ENCODE measurements around the gene MED4. TPM values are rescaled to one million over a fixed set of nuclear protein-coding genes. Genes with fewer than 3 reads are reported as not detected.

The MED4 gene
- total and polyA plus RNA-seq, 9 of the 15 experiments (the other 6 are each of a cell fraction or from before 2014, with no cell fraction given), result 24.5 to 87.3 (median 58.3) TPM

GRCh38 chr13:48126944-48127830 is 32.3 kb upstream of the MED4 start (continued):
- TF ChIP-seq MEF2A (IDR thresholded peaks at IDR 0.05; ENCODE audit: control insufficient read depth, low read depth, low read length), result no peak
- TF ChIP-seq, protein P1, sequence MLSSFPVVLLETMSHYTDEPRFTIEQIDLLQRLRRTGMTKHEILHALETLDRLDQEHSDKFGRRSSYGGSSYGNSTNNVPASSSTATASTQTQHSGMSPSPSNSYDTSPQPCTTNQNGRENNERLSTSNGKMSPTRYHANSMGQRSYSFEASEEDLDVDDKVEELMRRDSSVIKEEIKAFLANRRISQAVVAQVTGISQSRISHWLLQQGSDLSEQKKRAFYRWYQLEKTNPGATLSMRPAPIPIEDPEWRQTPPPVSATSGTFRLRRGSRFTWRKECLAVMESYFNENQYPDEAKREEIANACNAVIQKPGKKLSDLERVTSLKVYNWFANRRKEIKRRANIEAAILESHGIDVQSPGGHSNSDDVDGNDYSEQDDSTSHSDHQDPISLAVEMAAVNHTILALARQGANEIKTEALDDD (IDR thresholded peaks at IDR 0.05), result peak; percentile 54

DNA sequence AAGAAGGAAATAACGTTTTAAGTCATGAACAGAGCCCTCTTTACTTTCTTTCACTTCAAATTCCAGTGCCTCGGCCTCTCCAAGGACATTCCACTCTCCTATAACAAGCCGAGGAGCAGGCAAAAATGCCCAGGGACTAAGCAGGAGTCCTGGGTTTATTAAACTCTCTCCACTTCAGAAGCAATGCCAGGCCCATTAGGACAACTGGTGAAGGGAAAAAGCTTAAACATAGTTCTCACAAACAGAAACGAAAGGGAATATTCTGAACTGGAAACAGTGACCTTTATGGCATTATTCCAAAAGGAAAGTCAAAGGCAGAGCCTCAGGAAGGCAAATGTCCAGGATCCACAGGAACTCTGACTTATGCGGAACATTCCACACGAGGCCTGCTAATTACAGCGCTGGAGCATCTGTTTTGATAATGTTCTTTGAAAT is 30.9 kb upstream of the MED4 start:
- CTCF ChIA-PET (ENCODE audit: low intra/inter-chr PET ratio), result no interaction called here
- no peaks in the 10 kb centered on the region for H3K9me1 ChIP-seq (ENCODE audit: control insufficient read depth, insufficient read depth, low read length)
- no peak for FAIRE-seq
- H3K4me1 ChIP-seq (replicated peaks in 1 of 2; ENCODE audit: control insufficient read depth in 2 of 2, insufficient read depth in 2 of 2, low read length in 2 of 2), result peaks cover 0 to 4% of the 10 kb centered on the region in 2 experiments; a peak in 1 of 5 replicates
- H4K20me1 ChIP-seq (replicated peaks; ENCODE audit: control insufficient read depth, insufficient read depth, low read length), result no peaks in the 10 kb centered on the region
- no peak overlapping the region for H3K27ac ChIP-seq (ENCODE audit: extremely low read depth, low read depth, low read length)
- POLR2A ChIA-PET, result no interaction called here
- in situ Hi-C loops (cut with MboI), result loop anchor here (10.0 kb wide), 1 partner anchor 449 kb away; no protein-coding TSS in a partner anchor
- no peak overlapping the region for H3K9ac ChIP-seq (ENCODE audit: insufficient read depth in 1 of 2, low read depth in 2 of 2, low read length in 2 of 2)
- ATAC-seq, result no peak
- H3K79me2 ChIP-seq (ENCODE audit: control insufficient read depth, insufficient read depth, low read length), result no peaks in the 10 kb centered on the region
- WGBS (ENCODE audit: insufficient coverage, low coverage, missing lambda C conversion rate), result 50% methylated on average over 7 of the region's 7 CpGs
- no peak overlapping the region for H2AFZ ChIP-seq (ENCODE audit: low read depth, low read length)
- H3K36me3 ChIP-seq (ENCODE audit: control insufficient read depth, insufficient read depth, low read length), result no peaks in the 10 kb centered on the region
- intact Hi-C loops (cut with micrococcal nuclease), result loop anchor here (2.0 to 10.0 kb wide), 3 partner anchors 109 to 456 kb away; no protein-coding TSS in a partner anchor
- H3K4me3 ChIP-seq, result no peak overlapping the region
- no peak overlapping the region for H3K4me2 ChIP-seq (ENCODE audit: insufficient read depth, low read length)
- DNase-seq (ENCODE audit: extremely low read depth in 1 of 4, low spot score in 3 of 4), result no peak
- H3K27me3 ChIP-seq (ENCODE audit: control insufficient read depth in 2 of 2, insufficient read depth in 2 of 2, low read length in 2 of 2), result no peaks in the 10 kb centered on the region
- no peaks in the 10 kb centered on the region for H3K9me3 ChIP-seq (replicated peaks; ENCODE audit: control insufficient read depth, insufficient read depth, low read depth, low read length)
- BruUV-seq (replicated peaks), result no TSS peak
- TF ChIP-seq ZNF444 (CRISPR knock-in tag; IDR thresholded peaks at IDR 0.05) (no peak), ZBTB33 (CRISPR knock-in tag; IDR thresholded peaks at IDR 0.05) (no peak), ZNF41 (CRISPR knock-in tag; conservative IDR thresholded peaks at IDR 0.05) (no peak), SREBF2 (CRISPR knock-in tag; IDR thresholded peaks at IDR 0.05) (no peak), MXD1 (CRISPR knock-in tag; IDR thresholded peaks at IDR 0.05; ENCODE audit: borderline replicate concordance, poor library complexity, severe bottlenecking) (no peak), NFE2L1 (tag; IDR thresholded peaks at IDR 0.05; ENCODE audit: borderline replicate concordance, low read depth) (no peak), ARNT (IDR thresholded peaks at IDR 0.05) (no peak)
- TF ChIP-seq, protein P2, sequence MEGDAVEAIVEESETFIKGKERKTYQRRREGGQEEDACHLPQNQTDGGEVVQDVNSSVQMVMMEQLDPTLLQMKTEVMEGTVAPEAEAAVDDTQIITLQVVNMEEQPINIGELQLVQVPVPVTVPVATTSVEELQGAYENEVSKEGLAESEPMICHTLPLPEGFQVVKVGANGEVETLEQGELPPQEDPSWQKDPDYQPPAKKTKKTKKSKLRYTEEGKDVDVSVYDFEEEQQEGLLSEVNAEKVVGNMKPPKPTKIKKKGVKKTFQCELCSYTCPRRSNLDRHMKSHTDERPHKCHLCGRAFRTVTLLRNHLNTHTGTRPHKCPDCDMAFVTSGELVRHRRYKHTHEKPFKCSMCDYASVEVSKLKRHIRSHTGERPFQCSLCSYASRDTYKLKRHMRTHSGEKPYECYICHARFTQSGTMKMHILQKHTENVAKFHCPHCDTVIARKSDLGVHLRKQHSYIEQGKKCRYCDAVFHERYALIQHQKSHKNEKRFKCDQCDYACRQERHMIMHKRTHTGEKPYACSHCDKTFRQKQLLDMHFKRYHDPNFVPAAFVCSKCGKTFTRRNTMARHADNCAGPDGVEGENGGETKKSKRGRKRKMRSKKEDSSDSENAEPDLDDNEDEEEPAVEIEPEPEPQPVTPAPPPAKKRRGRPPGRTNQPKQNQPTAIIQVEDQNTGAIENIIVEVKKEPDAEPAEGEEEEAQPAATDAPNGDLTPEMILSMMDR (IDR thresholded peaks at IDR 0.05 in 2 of 3, conservative IDR thresholded peaks at IDR 0.05 in 1 of 3; ENCODE audit: insufficient read depth in 2 of 3, low read depth in 1 of 3, low read length in 3 of 3), result no peak
- TF ChIP-seq, protein P3, sequence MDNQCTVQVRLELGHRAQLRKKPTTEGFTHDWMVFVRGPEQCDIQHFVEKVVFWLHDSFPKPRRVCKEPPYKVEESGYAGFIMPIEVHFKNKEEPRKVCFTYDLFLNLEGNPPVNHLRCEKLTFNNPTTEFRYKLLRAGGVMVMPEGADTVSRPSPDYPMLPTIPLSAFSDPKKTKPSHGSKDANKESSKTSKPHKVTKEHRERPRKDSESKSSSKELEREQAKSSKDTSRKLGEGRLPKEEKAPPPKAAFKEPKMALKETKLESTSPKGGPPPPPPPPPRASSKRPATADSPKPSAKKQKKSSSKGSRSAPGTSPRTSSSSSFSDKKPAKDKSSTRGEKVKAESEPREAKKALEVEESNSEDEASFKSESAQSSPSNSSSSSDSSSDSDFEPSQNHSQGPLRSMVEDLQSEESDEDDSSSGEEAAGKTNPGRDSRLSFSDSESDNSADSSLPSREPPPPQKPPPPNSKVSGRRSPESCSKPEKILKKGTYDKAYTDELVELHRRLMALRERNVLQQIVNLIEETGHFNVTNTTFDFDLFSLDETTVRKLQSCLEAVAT (IDR thresholded peaks at IDR 0.05), result no peak
